ENCODE measurements around the gene IRS2. TPM values are rescaled to one million over a fixed set of nuclear protein-coding genes. Genes with fewer than 3 reads are reported as not detected.

IRS2 gene
- total and polyA plus RNA-seq, 4 donors = 2.5 to 31.2 (median 12.0) TPM

GRCh38 chr13:109723046-109723445 lies 63.3 kb downstream of the IRS2 start:
- intact Hi-C loops (cut with DNase I) = no loop called here
- no peak overlapping the region for H3K27ac ChIP-seq (ENCODE audit: low read depth in 1 of 2, low read length in 2 of 2)
- no peaks in the 10 kb centered on the region for H3K36me3 ChIP-seq (ENCODE audit: control insufficient read depth in 1 of 2, insufficient read depth in 2 of 2, low read length in 1 of 2)
- no peak overlapping the region for H3K4me3 ChIP-seq (ENCODE audit: low read length in 2 of 2)
- no peaks in the 10 kb centered on the region for H3K4me1 ChIP-seq (ENCODE audit: control insufficient read depth in 1 of 2, insufficient read depth in 2 of 2, low read length in 2 of 2)
- no peaks in the 10 kb centered on the region for H3K27me3 ChIP-seq (ENCODE audit: control insufficient read depth in 1 of 2, insufficient read depth in 2 of 2, low read length in 1 of 2)
- no peaks in the 10 kb centered on the region for H3K9me3 ChIP-seq (ENCODE audit: control insufficient read depth, low read length)
- 91% methylated on average over 3 of the region's 3 CpGs for WGBS, 2 donors
- DNase-seq (no peak), ATAC-seq (ENCODE audit: low FRiP score) (no peak)

GRCh38 chr13:109722068-109722467 lies 64.3 kb downstream of the IRS2 start:
- no peak for ATAC-seq (ENCODE audit: low FRiP score)
- H3K36me3 ChIP-seq (ENCODE audit: control insufficient read depth in 1 of 2, insufficient read depth in 2 of 2, low read length in 1 of 2) = no peaks in the 10 kb centered on the region
- no peaks in the 10 kb centered on the region for H3K4me1 ChIP-seq (ENCODE audit: control insufficient read depth in 1 of 2, insufficient read depth in 2 of 2, low read length in 2 of 2)
- H3K27me3 ChIP-seq (ENCODE audit: control insufficient read depth in 1 of 2, insufficient read depth in 2 of 2, low read length in 1 of 2) = no peaks in the 10 kb centered on the region
- no peaks in the 10 kb centered on the region for H3K9me3 ChIP-seq (ENCODE audit: control insufficient read depth, low read length)
- intact Hi-C loops (cut with DNase I) = no loop called here
- H3K27ac ChIP-seq (ENCODE audit: low read depth in 1 of 2, low read length in 2 of 2) = no peak overlapping the region
- no peak for DNase-seq
- H3K4me3 ChIP-seq (ENCODE audit: low read length in 2 of 2) = no peak overlapping the region
- WGBS, 2 donors = 84 to 86% methylated on average over 6 of the region's 6 CpGs

GRCh38 chr13:109720758-109721184 lies 65.6 kb downstream of the IRS2 start:
- Histone ChIP-seq H3K4me1 (ENCODE audit: control insufficient read depth in 1 of 2, insufficient read depth in 2 of 2, low read length in 2 of 2) (no peaks in the 10 kb centered on the region), H3K27ac (ENCODE audit: low read depth in 1 of 2, low read length in 2 of 2) (no peak overlapping the region), H3K36me3 (ENCODE audit: control insufficient read depth in 1 of 2, insufficient read depth in 2 of 2, low read length in 1 of 2) (no peaks in the 10 kb centered on the region), H3K4me3 (ENCODE audit: low read length in 2 of 2) (no peak overlapping the region), H3K27me3 (ENCODE audit: control insufficient read depth in 1 of 2, insufficient read depth in 2 of 2, low read length in 1 of 2) (no peaks in the 10 kb centered on the region), H3K9me3 (ENCODE audit: control insufficient read depth, low read length) (no peaks in the 10 kb centered on the region)
- DNase-seq (no peak), ATAC-seq (ENCODE audit: low FRiP score) (no peak)
- 80 to 83% methylated on average over 5 of the region's 5 CpGs for WGBS, 2 donors
- intact Hi-C loops (cut with DNase I) = no loop called here

GRCh38 chr13:109719962-109720646 lies 66.3 kb downstream of the IRS2 start:
- Histone ChIP-seq H3K27me3 (ENCODE audit: control insufficient read depth in 1 of 2, insufficient read depth in 2 of 2, low read length in 1 of 2) (no peaks in the 10 kb centered on the region), H3K27ac (ENCODE audit: low read depth in 1 of 2, low read length in 2 of 2) (no peak overlapping the region), H3K9me3 (ENCODE audit: control insufficient read depth, low read length) (no peaks in the 10 kb centered on the region), H3K36me3 (ENCODE audit: control insufficient read depth in 1 of 2, insufficient read depth in 2 of 2, low read length in 1 of 2) (no peaks in the 10 kb centered on the region), H3K4me1 (ENCODE audit: control insufficient read depth in 1 of 2, insufficient read depth in 2 of 2, low read length in 2 of 2) (no peaks in the 10 kb centered on the region), H3K4me3 (ENCODE audit: low read length in 2 of 2) (no peak overlapping the region)
- intact Hi-C loops (cut with DNase I) = no loop called here
- 78 to 79% methylated on average over 7 of the region's 7 CpGs for WGBS, 2 donors
- DNase-seq (no peak), ATAC-seq (ENCODE audit: low FRiP score) (no peak)

- no peak overlapping the region for H3K4me3 ChIP-seq (ENCODE audit: low read length in 2 of 2)
- H3K27ac ChIP-seq (ENCODE audit: low read depth in 1 of 2, low read length in 2 of 2) = no peak overlapping the region
- no peaks in the 10 kb centered on the region for H3K27me3 ChIP-seq (ENCODE audit: control insufficient read depth in 1 of 2, insufficient read depth in 2 of 2, low read length in 1 of 2)
- H3K4me1 ChIP-seq (ENCODE audit: control insufficient read depth in 1 of 2, insufficient read depth in 2 of 2, low read length in 2 of 2) = no peaks in the 10 kb centered on the region
- DNase-seq (no peak), ATAC-seq (ENCODE audit: low FRiP score) (no peak)
- no peaks in the 10 kb centered on the region for H3K36me3 ChIP-seq (ENCODE audit: control insufficient read depth in 1 of 2, insufficient read depth in 2 of 2, low read length in 1 of 2)
- H3K9me3 ChIP-seq (ENCODE audit: control insufficient read depth, low read length) = no peaks in the 10 kb centered on the region
- intact Hi-C loops (cut with DNase I) = no loop called here
Measured at GRCh38 chr13:109718726-109719125, 67.7 kb downstream of the IRS2 start.

GRCh38 chr13:109717686-109718085 lies 68.7 kb downstream of the IRS2 start:
- WGBS, 2 donors = 96% methylated on average over 6 of the region's 6 CpGs

GRCh38 chr13:109715902-109716301 lies 70.5 kb downstream of the IRS2 start:
- Histone ChIP-seq H3K9me3 (ENCODE audit: control insufficient read depth, low read length) (no peaks in the 10 kb centered on the region), H3K27me3 (ENCODE audit: control insufficient read depth in 1 of 2, insufficient read depth in 2 of 2, low read length in 1 of 2) (no peaks in the 10 kb centered on the region), H3K27ac (ENCODE audit: low read depth in 1 of 2, low read length in 2 of 2) (no peak overlapping the region), H3K4me1 (ENCODE audit: control insufficient read depth in 1 of 2, insufficient read depth in 2 of 2, low read length in 2 of 2) (no peaks in the 10 kb centered on the region), H3K4me3 (ENCODE audit: low read length in 2 of 2) (no peak overlapping the region), H3K36me3 (ENCODE audit: control insufficient read depth in 1 of 2, insufficient read depth in 2 of 2, low read length in 1 of 2) (no peaks in the 10 kb centered on the region)
- ATAC-seq (ENCODE audit: low FRiP score) (peak; percentile 68), DNase-seq (no peak)
- 30 to 31% methylated on average over 1 of the region's 1 CpG for WGBS, 2 donors
- intact Hi-C loops (cut with DNase I) = no loop called here

More at GRCh38 chr13:109717686-109718085, 68.7 kb downstream of the IRS2 start:
- no peak overlapping the region for H3K4me3 ChIP-seq (ENCODE audit: low read length in 2 of 2)
- no peak for DNase-seq
- intact Hi-C loops (cut with DNase I) = no loop called here
- H3K27ac ChIP-seq (ENCODE audit: low read depth in 1 of 2, low read length in 2 of 2) = no peak overlapping the region
- no peaks in the 10 kb centered on the region for H3K36me3 ChIP-seq (ENCODE audit: control insufficient read depth in 1 of 2, insufficient read depth in 2 of 2, low read length in 1 of 2)
- ATAC-seq (ENCODE audit: low FRiP score) = no peak
- H3K4me1 ChIP-seq (ENCODE audit: control insufficient read depth in 1 of 2, insufficient read depth in 2 of 2, low read length in 2 of 2) = no peaks in the 10 kb centered on the region
- H3K27me3 ChIP-seq (ENCODE audit: control insufficient read depth in 1 of 2, insufficient read depth in 2 of 2, low read length in 1 of 2) = no peaks in the 10 kb centered on the region
- H3K9me3 ChIP-seq (ENCODE audit: control insufficient read depth, low read length) = no peaks in the 10 kb centered on the region

- 79 to 89% methylated on average over 4 of the region's 4 CpGs for WGBS, 2 donors
- intact Hi-C loops (cut with DNase I) = no loop called here
Measured at GRCh38 chr13:109713681-109714080, 72.7 kb downstream of the IRS2 start.

GRCh38 chr13:109712124-109712722 lies 74.2 kb downstream of the IRS2 start:
- Histone ChIP-seq H3K36me3 (ENCODE audit: control insufficient read depth in 1 of 2, insufficient read depth in 2 of 2, low read length in 1 of 2) (no peaks in the 10 kb centered on the region), H3K4me1 (ENCODE audit: control insufficient read depth in 1 of 2, insufficient read depth in 2 of 2, low read length in 2 of 2) (no peaks in the 10 kb centered on the region), H3K4me3 (ENCODE audit: low read length in 2 of 2) (no peak overlapping the region), H3K9me3 (ENCODE audit: control insufficient read depth, low read length) (no peaks in the 10 kb centered on the region), H3K27me3 (ENCODE audit: control insufficient read depth in 1 of 2, insufficient read depth in 2 of 2, low read length in 1 of 2) (no peaks in the 10 kb centered on the region), H3K27ac (ENCODE audit: low read depth in 1 of 2, low read length in 2 of 2) (no peak overlapping the region)
- DNase-seq (no peak), ATAC-seq (ENCODE audit: low FRiP score) (no peak)
- intact Hi-C loops (cut with DNase I) = no loop called here
- WGBS, 2 donors = 76 to 77% methylated on average over 9 of the region's 9 CpGs

More at GRCh38 chr13:109713681-109714080, 72.7 kb downstream of the IRS2 start:
- DNase-seq (no peak), ATAC-seq (ENCODE audit: low FRiP score) (no peak)
- no peaks in the 10 kb centered on the region for H3K9me3 ChIP-seq (ENCODE audit: control insufficient read depth, low read length)
- H3K4me3 ChIP-seq (ENCODE audit: low read length in 2 of 2) = no peak overlapping the region
- H3K27ac ChIP-seq (ENCODE audit: low read depth in 1 of 2, low read length in 2 of 2) = no peak overlapping the region
- H3K27me3 ChIP-seq (ENCODE audit: control insufficient read depth in 1 of 2, insufficient read depth in 2 of 2, low read length in 1 of 2) = no peaks in the 10 kb centered on the region
- no peaks in the 10 kb centered on the region for H3K36me3 ChIP-seq (ENCODE audit: control insufficient read depth in 1 of 2, insufficient read depth in 2 of 2, low read length in 1 of 2)
- H3K4me1 ChIP-seq (ENCODE audit: control insufficient read depth in 1 of 2, insufficient read depth in 2 of 2, low read length in 2 of 2) = no peaks in the 10 kb centered on the region
